GM19468 (cell line): Measurements from ENCODE around the gene CGB2.
"Not testable (repeated sequence)": the region's sequence is repeated elsewhere in the genome, so short reads cannot be mapped to it uniquely, and the experiment has no call there.

Source experiments
- ATAC-seq: cut with Tn5 transposase; IDR thresholded peaks from one replicate; pipeline ENCODE4 v1.9.1; 2021; ENCODE audit warnings: mild to moderate bottlenecking, moderate library complexity, moderate number of reproducible peaks; ENCODE audit not compliant: unreplicated experiment; ENCODE audit errors: extremely low read depth

Gene CGB2

DNA sequence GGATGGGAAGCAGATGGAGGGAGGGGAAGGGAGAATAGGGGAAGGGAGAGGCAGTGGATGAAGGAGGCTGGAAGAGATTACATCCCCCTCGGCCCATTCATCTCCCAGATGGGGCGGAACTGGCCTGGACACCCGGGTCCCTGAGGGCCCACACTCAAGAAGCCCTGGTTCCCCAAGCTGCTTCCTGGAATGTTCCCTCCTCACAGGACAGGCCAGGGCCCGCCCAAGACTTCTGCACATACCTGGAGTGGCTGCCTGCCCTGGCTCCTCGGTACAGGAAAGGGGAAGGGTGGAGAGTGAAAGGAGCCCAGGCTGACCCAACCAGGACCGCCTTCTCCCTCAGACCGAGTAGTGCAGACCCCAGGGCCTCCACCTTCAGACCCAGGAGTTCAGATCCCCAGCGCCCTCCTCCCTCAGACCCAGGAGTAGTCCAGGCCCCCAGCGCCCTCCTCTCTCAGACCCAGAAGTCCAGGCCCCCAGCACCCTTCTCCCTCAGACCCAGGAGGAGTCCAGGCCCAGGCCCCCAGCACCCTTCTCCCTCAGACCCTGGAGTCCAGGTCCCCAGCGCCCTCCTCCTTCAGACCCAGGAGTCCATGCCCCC is 32.4 kb downstream of the CGB2 start:
- ATAC-seq = no peak

DNA sequence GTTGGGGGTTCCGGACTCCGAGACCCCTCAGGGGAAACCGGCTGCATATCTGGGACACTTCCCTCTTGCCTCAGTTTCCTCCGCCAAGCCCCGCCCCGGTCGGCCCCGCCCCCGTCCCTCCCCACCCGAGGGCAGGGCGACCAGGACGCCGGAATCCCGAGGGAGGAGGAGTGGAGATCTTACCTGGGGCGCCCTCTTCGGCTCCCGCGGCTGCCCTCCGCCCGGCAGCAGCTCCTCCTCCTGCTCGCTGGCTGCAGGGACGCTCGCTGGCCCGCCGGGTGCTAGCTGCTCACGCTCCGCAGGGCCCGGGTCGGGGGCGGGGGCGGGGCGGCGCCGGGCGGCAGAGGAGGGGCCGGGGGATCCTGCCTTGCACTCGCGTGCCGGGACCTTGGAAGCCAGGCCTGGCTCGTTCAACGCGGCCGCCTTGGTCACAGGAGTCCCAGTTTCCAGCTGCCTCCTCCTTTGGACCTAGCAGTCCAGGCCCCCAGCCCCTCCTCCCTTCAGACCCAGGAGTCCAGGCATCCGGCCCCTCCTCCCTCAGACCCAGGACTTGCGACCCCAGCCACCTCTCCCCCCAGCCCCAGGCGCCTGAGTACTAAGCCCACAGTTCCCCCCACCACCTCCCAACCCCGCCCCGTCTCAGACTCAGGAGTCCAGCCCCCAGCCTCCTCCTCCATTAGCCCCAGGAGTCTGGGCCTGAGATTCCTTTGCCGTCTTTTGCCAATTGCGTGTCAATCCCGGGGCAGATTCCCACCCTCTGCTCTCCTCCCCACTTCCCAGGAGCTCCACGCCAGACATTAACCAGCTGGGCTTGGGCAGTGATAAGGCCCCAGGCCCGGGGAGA is 33.3 kb downstream of the CGB2 start, which contains the start of gene NTF4:
Gene NTF4, minus strand, starts transcription at position 51 of the 844 bp plus-strand sequence. CDS start 2,821 bp downstream, outside the sequence.
- ATAC-seq = no peak

DNA sequence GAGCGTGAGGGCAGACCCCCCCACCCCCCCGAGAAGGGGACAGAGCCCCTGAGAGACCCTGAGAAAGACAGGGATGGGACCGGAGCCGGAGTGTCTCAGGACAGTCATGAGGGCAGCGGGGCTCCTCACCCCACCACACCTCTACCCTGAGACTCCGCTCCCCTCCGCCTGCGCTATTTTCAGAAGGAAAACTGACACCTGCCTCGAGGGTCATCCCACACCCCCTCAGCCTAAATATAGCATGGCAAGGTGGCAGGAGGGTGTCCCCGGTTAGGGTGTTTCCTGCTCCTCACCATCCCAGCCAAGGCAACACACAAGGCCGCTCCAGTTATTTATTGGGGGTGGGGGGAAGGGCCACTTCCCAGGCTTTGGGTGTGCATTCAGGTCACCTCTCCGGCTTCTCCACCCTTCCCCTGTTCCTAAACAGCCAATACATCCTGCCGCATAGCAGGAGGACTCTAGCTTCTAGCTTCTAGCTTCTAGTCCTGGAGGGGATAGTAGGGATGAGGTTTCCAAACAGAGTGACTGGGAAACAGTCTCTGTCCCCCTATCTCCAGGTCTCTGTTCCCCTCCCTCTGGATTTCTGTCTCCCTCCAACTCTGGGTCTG is 34.3 kb downstream of the CGB2 start:
- no peak for ATAC-seq

DNA sequence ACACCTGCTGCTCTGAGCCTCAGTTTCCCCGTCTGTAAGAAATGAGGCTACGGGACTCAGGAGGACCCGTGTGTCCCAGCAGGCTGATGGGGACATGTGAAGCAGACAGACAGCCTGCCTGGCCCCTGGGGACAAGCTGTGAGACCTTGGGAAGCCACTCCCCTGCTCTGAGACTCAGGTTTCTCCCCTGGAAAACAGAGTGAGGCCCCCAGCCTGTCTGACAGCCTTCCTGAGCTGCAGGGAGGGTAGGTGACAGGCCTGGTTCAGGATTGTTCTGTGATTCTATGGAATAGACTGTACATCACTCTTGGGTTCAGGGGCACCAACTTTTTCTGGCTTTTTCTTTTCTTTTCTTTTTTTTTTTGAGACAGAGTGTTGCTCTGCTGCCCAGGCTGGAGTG is 35.9 kb downstream of the CGB2 start:
- no peak for ATAC-seq

DNA sequence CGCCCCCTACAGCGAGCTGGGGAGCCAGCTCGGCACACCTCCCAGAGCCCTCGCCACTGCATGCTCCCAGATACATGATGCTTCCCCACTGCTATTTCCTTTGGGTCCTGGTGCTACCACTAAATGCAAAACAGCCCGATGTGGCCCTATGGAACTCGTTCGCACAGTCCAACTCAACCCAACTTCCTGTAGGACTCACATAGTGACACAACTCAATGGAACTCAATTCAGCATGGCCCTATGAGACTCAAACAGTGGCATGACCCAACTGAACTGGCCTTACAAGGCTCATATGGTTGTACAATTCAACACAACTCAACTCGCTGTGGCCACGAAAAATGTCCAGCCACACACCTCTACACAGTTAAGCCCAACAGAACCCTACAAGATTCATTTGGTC is 37.3 kb downstream of the CGB2 start:
- no peak for ATAC-seq

DNA sequence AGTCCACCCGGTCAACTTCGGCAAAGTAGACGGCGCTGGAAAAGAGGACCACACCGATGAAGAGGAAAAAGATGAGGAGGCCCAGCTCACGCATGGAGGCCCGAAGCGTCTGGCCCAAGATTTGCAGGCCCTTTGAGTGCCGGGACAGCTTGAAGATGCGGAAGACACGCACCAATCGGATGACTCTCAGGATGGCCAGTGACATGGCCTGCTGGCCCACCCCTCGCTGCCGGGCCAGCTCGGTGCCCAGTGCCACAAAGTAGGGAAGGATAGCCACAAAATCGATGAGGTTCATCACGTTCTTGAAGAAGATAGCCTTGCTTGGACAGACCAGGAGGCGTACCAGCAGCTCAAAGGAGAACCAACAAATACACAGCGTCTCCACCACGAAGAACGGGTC is 38.7 kb downstream of the CGB2 start:
- ATAC-seq = no peak

DNA sequence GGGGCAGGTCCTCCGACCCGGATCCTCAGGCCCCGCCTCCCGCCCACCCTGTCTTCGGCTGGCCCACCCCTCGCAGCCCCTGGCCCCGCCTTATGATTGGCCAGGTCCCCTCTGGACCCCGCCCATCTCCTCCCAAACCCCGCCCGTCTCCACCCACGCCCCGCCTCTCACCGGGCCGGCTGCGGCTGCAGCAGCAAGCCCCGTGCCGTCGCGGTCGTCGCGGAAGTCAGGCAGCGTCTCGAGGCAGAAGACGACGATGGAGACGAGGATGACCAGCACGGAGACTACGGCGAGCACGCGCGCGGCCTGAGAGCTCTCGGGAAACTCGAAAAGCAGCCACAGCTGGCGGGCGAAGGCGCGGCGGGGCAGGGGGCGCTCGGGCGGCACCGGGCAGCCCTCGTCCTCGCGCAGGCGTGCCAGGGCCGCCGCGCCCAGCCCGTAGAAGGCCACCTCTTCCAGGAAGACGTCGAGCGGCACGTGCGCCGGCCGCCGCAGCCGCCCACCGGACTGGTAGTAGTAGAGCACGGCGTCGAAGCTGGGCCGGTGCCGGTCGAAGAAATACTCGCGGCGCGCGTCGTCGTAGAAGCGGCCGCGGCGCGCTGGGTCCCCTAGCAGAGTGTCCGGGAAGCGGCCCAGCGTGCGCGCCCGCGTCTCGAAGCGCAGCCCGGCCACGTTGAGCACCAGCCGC is 40.3 kb downstream of the CGB2 start:
- no peak for ATAC-seq

DNA sequence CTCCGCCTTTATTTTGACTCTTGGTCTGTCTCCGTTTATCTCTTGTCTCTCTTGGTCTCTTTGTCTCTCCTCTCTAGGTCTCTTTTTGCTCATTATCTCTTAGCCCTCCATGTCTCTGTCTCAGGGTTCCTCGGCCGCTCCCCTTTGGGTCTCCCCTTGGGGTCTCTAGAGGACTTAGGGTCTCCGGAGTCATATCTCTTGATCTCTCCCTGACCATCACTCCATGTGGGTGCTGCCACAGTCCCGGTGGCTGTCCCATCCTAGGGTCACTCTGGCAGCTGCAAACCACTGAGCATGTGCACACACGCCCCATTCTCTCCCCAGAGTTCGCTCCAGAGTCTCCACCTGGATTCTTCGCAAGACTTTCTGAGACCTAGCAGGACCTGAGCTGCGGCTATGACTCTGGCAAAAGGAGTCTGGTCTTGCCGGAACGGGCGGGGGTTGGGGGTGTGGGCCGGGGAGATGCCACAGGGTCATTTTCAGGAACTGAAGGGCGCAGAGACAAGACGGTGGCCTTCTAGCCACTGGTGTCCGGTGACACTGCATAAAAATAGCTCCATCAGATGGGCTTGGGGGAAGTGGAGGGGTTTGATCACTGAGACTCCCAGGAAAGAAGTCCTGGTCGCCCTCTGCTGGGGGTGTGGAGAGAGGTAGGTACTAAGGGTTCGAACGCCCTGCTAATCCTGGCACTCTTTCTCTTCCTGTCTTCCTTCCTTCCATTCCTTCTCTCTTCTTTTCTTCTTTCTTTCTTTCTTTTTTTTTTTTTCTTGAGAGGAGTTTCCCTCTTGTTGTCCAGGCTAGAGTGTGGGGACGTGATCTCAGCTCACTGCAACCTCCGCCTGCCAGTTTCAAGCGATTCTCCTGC is 42.1 kb downstream of the CGB2 start:
- ATAC-seq = no peak

DNA sequence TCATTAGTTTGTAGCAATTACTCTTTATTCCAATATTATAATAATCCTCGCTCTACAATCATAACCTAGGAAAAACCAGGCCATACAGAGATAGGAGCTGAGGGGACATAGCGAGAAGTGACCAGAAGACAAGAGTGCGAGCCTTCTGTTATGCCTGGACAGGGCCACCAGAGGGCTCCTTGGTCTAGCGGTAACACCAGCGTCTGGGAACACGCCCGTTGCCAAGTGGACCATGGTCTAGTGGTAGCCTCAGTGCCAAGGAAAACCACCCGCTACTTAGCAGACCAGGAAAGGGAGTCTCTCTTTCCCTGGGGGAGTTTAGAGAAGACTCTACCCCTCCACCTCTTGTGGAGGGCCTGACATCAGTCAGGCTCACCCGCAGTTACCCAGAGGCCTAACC is 43.2 kb downstream of the CGB2 start:
- ATAC-seq = not testable (repeated sequence)

DNA sequence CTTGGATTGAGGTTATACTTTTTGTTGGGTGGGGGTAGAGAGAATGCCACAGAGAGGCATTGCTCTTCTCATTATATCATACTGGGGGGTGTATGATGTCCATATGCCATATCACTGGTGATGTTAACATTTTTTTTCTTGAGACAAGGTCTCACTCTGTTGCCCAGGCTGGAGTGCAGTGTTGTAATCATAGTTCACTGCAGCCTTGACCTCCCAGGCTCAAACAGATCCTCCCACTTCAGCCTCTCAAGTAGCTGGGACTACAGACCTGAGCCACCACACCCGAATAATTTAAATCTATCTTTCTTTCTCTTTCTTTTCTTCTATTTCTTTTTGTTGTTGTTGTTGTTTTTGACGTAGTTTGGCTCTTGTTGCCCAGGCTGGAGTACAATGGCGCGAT is 48.7 kb downstream of the CGB2 start:
- ATAC-seq = no peak

DNA sequence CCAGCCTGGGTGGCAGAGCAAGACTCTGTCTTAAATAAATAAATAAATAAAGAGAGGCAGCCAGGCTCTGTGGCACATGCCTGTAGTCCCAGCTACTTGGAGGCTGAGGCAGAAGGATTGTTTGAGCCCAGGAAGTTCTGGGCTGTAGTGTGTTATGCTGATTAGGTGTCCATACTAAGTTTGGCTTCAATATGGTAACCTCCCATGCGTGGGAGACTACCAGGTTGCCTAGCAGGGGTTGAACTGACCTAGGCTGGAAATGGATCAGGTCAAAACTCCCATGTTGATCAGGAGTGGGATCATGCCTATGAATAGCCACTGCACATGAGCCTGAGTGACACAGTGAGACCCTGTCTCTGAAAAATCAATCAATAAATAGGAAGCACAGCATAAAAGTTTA is 49.6 kb downstream of the CGB2 start:
- ATAC-seq = no peak
